Mucosa of stomach (tissue), 1 donor: ENCODE data around the gene POMGNT1.

Experiments used
- H3K27me3 ChIP-seq: one replicate; pipeline ENCODE4 v1.7.0; 2013; ENCODE audit warnings: mild to moderate bottlenecking, low read length; ENCODE audit not compliant: control insufficient read depth, insufficient read depth
- H3K36me3 ChIP-seq: one replicate; pipeline ENCODE4 v1.7.0; 2013; ENCODE audit warnings: low read length; ENCODE audit not compliant: control insufficient read depth, insufficient read depth
- H3K4me1 ChIP-seq: one replicate; pipeline ENCODE4 v1.7.0; 2013; ENCODE audit warnings: mild to moderate bottlenecking, low read length; ENCODE audit not compliant: control insufficient read depth, insufficient read depth
- H3K4me3 ChIP-seq: one replicate; pipeline ENCODE4 v1.7.0; 2013; ENCODE audit warnings: low read length
- H3K9ac ChIP-seq: one replicate; pipeline ENCODE4 v1.7.0; 2013; ENCODE audit warnings: mild to moderate bottlenecking, low read length, moderate library complexity
- H3K9me3 ChIP-seq: one replicate; pipeline ENCODE4 v1.7.0; 2013; ENCODE audit warnings: mild to moderate bottlenecking, low read length, moderate library complexity; ENCODE audit not compliant: control insufficient read depth
- donor health status: Pancreatic carcinoma.

POMGNT1 gene

DNA sequence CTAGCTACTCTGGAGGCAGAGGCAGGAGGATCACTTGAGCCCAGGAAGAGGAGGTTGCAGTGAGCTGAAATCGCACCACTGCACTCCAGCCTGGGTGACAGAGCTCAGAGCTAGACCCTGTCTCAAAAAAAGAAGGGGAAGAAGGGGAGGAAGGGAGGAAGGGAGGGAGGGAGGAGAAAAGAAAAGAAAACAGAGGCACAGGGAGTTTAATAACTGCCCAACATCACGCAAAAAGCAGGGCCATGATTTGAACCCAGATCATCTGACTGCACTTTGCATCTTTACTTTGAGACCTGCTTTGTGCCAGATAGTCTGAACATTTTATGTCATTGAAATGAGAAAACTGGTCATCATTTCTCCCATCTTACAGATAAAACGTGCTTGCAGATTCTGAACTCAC is 6.9 kb upstream of the POMGNT1 start:
- H3K9me3 ChIP-seq: no peaks in the 10 kb centered on the region

DNA sequence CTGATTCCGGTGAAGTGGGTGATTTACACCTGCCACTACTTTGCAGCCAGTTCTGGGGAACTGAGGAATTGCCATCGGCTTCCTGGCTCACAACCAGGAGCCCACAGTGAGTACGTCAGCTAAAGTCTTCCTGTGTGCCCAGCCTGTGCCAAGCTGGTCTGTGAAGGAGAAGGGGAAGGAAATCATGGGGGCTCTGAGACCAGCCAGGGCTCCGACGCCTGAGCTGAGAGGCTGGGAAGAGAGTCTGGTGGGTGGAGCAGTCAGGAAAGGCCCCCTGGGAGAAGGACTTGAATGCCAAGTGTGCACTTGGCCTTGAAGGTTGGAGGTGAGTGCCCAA is 6.1 kb upstream of the POMGNT1 start:
- no peaks in the 10 kb centered on the region for H3K36me3 ChIP-seq
- peaks cover 5% of the 10 kb centered on the region for H3K27me3 ChIP-seq
- H3K4me3 ChIP-seq: no peak overlapping the region
- H3K4me1 ChIP-seq: peaks cover 16% of the 10 kb centered on the region
- peak overlapping the region; percentile 62 for H3K9ac ChIP-seq
- no peaks in the 10 kb centered on the region for H3K9me3 ChIP-seq

More for the DNA sequence above, 6.9 kb upstream of the POMGNT1 start:
- H3K27me3 ChIP-seq: peaks cover 5% of the 10 kb centered on the region
- no peak overlapping the region for H3K4me3 ChIP-seq
- H3K4me1 ChIP-seq: peaks cover 16% of the 10 kb centered on the region
- no peak overlapping the region for H3K9ac ChIP-seq
- H3K36me3 ChIP-seq: no peaks in the 10 kb centered on the region

DNA sequence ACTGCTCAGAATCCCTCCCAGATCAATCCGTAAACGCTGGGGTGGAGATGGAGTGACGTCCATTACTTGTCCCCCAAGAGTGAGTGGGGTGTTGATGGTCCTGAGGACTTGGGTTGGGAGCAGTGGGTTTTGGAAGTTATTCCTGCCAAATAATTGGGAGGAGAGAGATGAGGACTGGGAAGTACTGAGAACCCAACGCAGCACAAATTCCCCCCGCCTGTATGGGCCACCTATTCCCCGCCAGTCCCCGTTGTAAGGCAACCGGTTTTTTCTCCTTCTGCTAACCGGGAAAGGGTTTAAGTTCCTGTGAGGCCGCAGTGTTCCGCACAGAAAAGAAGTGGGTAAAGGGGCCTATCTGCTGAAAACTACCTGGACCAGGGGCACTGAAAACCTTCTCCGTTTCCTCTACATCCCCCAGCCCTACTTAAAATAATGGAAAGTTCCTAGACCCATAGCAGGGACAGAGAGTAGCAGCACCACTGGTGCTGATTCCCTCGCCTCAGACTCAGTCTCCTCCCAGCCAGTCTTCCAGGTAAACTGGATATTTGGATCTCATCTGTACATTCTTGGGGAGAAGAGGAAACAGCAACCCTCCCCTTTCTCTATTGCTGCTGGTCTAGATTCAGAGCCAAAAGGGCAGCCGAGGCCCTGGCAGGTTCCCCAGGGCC is 5.6 kb upstream of the POMGNT1 start:
- H3K4me3 ChIP-seq: no peak overlapping the region
- H3K27me3 ChIP-seq: peaks cover 5% of the 10 kb centered on the region
- no peaks in the 10 kb centered on the region for H3K9me3 ChIP-seq
- peaks cover 17% of the 10 kb centered on the region for H3K4me1 ChIP-seq
- no peaks in the 10 kb centered on the region for H3K36me3 ChIP-seq
- peak overlapping the region; percentile 62 for H3K9ac ChIP-seq

DNA sequence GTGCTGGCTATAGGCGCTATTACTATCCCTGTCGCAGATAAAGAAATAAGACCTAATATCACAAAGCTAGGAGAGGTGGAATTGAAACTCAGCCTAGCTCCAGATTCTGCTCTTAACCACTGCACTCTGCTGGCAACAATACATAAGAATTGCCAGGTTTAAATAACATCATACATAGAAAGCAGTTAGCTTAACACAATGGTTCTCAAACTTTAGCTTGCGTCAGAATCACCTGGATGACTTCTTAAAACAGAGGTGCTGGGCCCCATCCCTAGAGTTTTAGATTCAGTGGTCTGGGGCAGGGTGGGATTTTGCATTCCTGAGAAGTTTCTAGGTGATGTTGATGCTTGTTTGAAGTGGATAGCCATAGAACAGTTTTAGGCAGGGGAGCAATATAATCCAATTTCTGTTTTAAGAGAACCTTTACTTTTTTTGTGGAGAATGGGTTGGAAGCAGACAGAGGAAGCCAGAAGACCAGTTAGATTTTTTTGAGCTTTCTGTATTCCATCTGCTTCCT is 1.1 kb upstream of the POMGNT1 start:
- H3K4me3 ChIP-seq: no peak overlapping the region
- H3K9ac ChIP-seq: no peak overlapping the region
- H3K4me1 ChIP-seq: peaks cover 25% of the 10 kb centered on the region
- no peaks in the 10 kb centered on the region for H3K9me3 ChIP-seq
- H3K36me3 ChIP-seq: peaks cover 4% of the 10 kb centered on the region
- peaks cover 5% of the 10 kb centered on the region for H3K27me3 ChIP-seq

DNA sequence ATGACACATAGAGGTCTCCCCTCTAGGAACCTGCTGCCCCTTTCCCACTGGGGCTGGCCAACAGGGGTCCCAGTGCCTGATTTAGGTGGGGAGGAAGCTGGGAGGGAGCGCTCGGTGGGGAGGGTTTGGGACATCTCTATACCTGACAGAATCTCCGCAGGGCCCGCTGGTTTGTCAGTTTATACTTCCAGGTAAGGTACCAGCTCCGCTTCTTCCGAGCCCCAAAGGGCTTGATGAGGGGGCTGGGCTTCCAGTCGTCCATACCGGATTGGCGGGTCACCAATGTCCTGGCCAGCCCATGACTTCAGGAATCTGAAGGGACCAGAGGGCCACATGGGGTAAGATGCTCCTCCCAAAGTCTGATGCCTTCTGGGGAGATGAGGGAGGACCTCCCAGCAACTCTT is 672 bp downstream of the POMGNT1 start:
- H3K27me3 ChIP-seq: no peaks in the 10 kb centered on the region
- peak overlapping the region; percentile 72 for H3K9ac ChIP-seq
- peaks cover 15% of the 10 kb centered on the region for H3K36me3 ChIP-seq
- H3K4me3 ChIP-seq: peak overlapping the region; percentile 57
- peaks cover 16% of the 10 kb centered on the region for H3K4me1 ChIP-seq
- no peaks in the 10 kb centered on the region for H3K9me3 ChIP-seq

DNA sequence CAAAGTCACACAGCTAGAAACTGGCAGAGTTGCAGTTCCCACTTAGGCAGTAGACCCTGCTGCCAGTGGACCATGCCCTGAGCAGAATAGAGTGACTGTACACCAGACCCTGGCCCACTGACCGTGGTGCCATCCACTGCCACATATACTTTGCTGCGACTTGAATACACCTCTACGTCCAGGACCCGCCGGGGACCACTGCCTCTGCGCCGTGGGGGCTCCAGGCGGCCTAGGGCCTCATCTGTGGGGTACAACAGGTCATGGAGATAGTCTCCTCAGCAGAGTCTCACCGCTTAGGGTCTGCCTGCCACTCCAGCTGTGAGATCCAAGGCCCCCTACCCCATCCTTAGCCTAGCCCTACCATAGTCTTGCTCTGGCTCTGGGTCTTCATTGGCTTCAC is 1.6 kb downstream of the POMGNT1 start:
- Histone ChIP-seq H3K4me3 (no peak overlapping the region), H3K4me1 (peaks cover 16% of the 10 kb centered on the region), H3K36me3 (peaks cover 15% of the 10 kb centered on the region), H3K9ac (peak overlapping the region; percentile 72), H3K9me3 (no peaks in the 10 kb centered on the region), H3K27me3 (no peaks in the 10 kb centered on the region)

DNA sequence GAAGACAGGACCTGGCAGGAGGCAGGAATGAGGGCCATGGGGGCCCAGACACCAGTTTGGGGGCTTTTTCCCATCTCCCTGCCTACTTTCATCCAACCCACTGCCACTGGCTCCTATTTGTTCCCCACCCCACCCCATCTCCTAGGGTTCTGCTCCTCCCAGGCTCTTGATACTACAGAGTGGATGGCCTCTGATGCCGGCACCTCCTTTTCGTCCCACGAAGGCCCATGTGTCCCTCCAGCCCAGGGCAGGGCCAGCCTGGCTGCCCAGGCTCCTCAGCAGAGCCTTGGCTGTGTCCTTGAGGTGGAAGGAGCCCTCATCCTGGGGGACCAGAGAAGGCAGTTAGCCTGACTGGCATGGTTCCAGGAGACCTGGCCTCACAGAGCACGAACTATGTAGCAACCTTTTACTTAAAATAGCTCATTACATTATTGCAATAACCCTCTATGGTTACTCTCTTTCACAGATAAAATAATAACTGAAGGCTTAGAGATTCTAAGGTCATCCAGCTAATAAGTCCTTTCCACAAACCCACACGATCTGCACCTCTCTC is 3.5 kb downstream of the POMGNT1 start:
- Histone ChIP-seq H3K27me3 (no peaks in the 10 kb centered on the region), H3K4me1 (peaks cover 17% of the 10 kb centered on the region), H3K36me3 (peaks cover 23% of the 10 kb centered on the region), H3K9ac (peak overlapping the region; percentile 20), H3K4me3 (no peak overlapping the region), H3K9me3 (no peaks in the 10 kb centered on the region)

DNA sequence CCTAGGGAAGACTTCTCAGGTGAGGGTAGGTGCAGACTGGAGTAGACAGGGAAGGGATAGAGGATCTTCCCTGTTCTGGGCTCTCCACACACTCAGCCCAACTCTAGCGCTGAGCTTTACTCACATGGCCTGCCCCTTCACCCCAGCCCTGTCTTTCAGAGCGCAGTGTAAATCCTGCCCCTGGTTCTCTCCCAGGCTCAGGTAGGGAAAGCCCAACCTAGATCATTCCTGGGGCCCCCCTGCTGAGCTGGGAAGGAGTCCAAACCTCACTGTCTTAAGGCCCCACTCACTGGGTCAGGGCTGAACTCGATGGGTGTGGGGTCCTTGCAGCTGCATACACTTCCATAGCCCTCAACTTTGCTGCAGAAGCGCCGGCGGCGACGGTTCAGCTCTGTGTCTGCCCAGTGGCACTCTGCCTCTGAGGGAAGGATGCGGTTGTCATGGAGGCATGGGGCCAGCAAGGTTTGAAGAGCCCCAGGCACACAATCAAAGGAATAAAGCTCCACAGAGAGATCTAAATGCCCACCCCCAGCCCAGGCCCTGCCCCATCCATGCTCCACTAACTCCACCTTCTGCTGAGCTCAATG is 4.2 kb downstream of the POMGNT1 start:
- no peak overlapping the region for H3K9ac ChIP-seq
- H3K4me3 ChIP-seq: no peak overlapping the region
- H3K27me3 ChIP-seq: no peaks in the 10 kb centered on the region
- H3K4me1 ChIP-seq: peaks cover 23% of the 10 kb centered on the region
- no peaks in the 10 kb centered on the region for H3K9me3 ChIP-seq
- peaks cover 23% of the 10 kb centered on the region for H3K36me3 ChIP-seq

DNA sequence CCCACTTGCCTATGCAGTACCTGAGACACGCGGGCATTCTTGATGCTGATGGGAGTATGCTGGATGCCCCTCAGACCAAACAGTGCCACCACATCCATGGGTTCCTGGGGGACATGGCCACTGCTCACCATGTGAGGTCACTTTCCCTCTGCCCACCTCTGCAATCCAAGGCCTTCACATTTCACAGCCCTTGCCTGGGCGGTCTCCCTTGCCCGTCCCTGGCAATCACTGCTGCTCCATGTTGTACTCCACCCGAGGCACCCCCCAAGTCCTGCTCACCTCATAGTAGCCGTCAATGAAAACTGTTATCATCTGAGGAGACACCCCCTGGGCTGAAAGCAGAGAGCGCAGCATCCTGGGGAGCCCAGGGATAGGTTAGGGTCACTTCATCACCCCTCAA is 4.9 kb downstream of the POMGNT1 start:
- Histone ChIP-seq H3K9ac (no peak overlapping the region), H3K36me3 (peaks cover 23% of the 10 kb centered on the region), H3K27me3 (no peaks in the 10 kb centered on the region), H3K4me1 (peaks cover 26% of the 10 kb centered on the region), H3K9me3 (no peaks in the 10 kb centered on the region), H3K4me3 (no peak overlapping the region)

DNA sequence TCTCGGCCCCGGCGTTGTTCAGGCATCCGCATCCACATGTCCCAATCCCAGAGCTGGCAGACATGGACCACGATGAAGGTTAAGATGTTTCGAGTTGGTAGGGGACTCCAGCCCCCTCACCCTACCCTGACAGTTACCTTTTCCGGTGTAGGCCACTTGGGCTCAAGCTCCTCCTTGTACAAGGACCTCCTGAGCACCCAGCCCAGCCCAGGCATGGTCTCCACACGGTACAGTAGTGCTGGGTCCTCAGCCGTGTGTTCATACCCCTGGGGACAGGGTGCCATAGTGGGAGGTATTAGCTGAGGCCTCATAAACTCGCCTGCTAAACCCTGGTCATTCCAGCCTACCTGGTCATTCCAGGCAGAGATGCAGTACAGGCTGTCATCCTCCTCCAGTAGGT is 6.1 kb downstream of the POMGNT1 start:
- no peak overlapping the region for H3K4me3 ChIP-seq
- no peaks in the 10 kb centered on the region for H3K27me3 ChIP-seq
- H3K4me1 ChIP-seq: peaks cover 29% of the 10 kb centered on the region
- H3K36me3 ChIP-seq: peaks cover 24% of the 10 kb centered on the region
- no peaks in the 10 kb centered on the region for H3K9me3 ChIP-seq
- H3K9ac ChIP-seq: no peak overlapping the region

DNA sequence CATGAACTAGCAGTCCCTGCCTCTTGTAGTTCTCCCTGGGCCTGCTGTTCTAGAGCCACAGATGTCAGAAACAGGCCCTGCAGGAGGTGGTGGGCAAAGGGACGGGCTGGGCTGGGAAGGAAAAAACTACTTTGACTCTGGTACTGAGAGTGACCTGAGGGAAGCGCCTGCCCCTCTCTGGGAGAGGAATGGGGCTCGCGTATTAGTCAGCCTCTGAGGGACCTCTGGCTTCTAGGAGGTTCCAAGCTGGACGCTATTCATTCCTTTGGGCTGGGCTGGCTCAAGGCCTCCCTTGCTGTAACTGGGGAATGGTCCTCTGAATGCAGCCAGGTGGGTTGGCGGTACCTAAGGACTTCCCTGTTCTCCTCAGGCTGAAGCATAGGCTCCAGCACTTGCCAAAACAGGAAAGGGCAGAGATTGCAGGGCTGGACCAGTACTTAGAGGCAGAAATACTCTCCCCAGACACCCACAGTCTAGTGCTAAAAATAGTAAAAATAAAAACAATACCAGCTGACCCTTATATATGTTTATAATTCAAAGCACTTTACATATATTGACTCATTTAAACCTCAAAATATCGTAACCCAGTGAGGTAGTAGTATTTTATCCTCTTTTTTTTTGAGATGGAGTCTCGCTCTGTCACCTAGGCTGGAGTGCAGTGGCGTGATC is 7.1 kb downstream of the POMGNT1 start:
- Histone ChIP-seq H3K9ac (no peak overlapping the region), H3K4me1 (peaks cover 31% of the 10 kb centered on the region), H3K4me3 (no peak overlapping the region), H3K36me3 (peaks cover 26% of the 10 kb centered on the region), H3K27me3 (no peaks in the 10 kb centered on the region), H3K9me3 (no peaks in the 10 kb centered on the region)

DNA sequence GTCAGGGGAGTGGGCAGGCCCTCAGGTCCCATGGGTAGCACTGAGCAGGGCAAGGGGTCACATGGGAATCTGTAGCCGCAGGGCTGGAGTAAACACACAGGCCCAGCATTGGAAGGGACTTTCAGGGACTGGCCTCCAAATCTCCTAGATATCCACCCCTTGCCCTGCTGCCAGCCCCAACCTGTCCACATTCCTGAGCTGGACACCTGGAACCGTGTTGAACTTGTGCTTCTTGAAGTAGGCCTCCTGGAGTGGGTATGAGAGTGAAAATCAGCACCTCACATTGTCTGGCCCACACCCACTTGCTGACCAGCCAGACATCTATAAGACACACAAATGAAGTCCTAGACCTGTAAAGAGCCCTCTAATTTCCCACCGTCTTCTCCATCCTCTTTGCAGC is 7.7 kb downstream of the POMGNT1 start:
- H3K9ac ChIP-seq: peak overlapping the region; percentile 4
- peaks cover 37% of the 10 kb centered on the region for H3K4me1 ChIP-seq
- H3K4me3 ChIP-seq: no peak overlapping the region
- no peaks in the 10 kb centered on the region for H3K27me3 ChIP-seq
- peaks cover 28% of the 10 kb centered on the region for H3K36me3 ChIP-seq
- no peaks in the 10 kb centered on the region for H3K9me3 ChIP-seq
